Activated T-cell treated with anti-CD3 and anti-CD28 coated beads, Interleukin-2, amount 50 U/mL, for 4 hours (primary cell): Measurements from ENCODE around the gene AGPAT3. TPM values are rescaled to one million over a fixed set of nuclear protein-coding genes. Genes with fewer than 3 reads are reported as not detected.

Source experiments
- ATAC-seq, 2 donors: fragments of 200-7000 bp; cut with Tn5 transposase; one replicate each; pipeline ENCODE4 v1.10.0; 2021
- DNase-seq: peaks from one replicate; pipeline ENCODE4 v3.0.0-alpha.2; 2020
- H3K27me3 Mint-ChIP-seq: one replicate; pipeline ENCODE4 v1.8.0; 2021; ENCODE audit warnings: low read depth, mixed read lengths
- H3K36me3 Mint-ChIP-seq: one replicate; pipeline ENCODE4 v1.8.0; 2022; ENCODE audit warnings: mixed read lengths; ENCODE audit not compliant: insufficient read depth
- H3K4me1 Mint-ChIP-seq: one replicate; pipeline ENCODE4 v1.8.0; 2021; ENCODE audit warnings: low read depth, mixed read lengths
- H3K4me3 Mint-ChIP-seq: one replicate; pipeline ENCODE4 v1.8.0; 2021; ENCODE audit warnings: mild to moderate bottlenecking, moderate library complexity, mixed read lengths
- H3K9me3 Mint-ChIP-seq: one replicate; pipeline ENCODE4 v1.8.0; 2021; ENCODE audit warnings: mixed read lengths
- total RNA-seq, 3 donors: library from RNA; stranded (reverse); gene quantifications; one replicate each; pipeline ENCODE4 v1.2.1, GENCODE V29; 2021

The AGPAT3 gene
- total RNA-seq, 3 donors from 2014 or later: 97.4 to 122 (median 117) TPM

DNA sequence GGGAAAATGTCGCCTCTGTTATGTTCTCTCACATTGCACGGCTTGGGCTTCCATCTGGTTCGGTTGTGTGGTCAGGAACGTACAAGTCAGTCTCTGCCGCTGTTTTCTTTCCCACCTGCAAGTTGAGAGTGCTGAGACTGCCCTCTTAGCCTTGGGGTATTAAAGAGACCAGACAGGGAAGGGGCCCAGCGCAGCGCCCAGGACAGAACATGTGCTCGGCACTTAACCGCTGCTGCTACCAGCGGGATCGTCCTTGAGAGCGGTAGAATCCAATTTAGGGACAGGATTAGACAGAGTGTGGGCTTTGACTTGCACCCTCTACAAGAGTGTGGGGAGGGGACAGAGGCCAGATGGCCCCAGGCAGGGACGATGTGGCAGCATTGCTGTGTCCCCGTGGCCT, 17.7 kb upstream of the AGPAT3 start:
- no peaks in the 10 kb centered on the region for H3K36me3 Mint-ChIP-seq
- DNase-seq (no peak), ATAC-seq (no peak)
- peaks cover 3% of the 10 kb centered on the region for H3K9me3 Mint-ChIP-seq
- H3K4me1 Mint-ChIP-seq: peaks cover 5% of the 10 kb centered on the region
- H3K4me3 Mint-ChIP-seq: no peak overlapping the region
- H3K27me3 Mint-ChIP-seq: no peaks in the 10 kb centered on the region

- H3K9me3 Mint-ChIP-seq: peaks cover 3% of the 10 kb centered on the region
- no peaks in the 10 kb centered on the region for H3K36me3 Mint-ChIP-seq
- DNase-seq: no peak
- H3K4me3 Mint-ChIP-seq: no peak overlapping the region
- no peaks in the 10 kb centered on the region for H3K4me1 Mint-ChIP-seq
- H3K27me3 Mint-ChIP-seq: peaks cover 3% of the 10 kb centered on the region
- ATAC-seq: no peak
Measured at GRCh38 chr21:43848771-43849170, 16.3 kb upstream of the AGPAT3 start.

DNA sequence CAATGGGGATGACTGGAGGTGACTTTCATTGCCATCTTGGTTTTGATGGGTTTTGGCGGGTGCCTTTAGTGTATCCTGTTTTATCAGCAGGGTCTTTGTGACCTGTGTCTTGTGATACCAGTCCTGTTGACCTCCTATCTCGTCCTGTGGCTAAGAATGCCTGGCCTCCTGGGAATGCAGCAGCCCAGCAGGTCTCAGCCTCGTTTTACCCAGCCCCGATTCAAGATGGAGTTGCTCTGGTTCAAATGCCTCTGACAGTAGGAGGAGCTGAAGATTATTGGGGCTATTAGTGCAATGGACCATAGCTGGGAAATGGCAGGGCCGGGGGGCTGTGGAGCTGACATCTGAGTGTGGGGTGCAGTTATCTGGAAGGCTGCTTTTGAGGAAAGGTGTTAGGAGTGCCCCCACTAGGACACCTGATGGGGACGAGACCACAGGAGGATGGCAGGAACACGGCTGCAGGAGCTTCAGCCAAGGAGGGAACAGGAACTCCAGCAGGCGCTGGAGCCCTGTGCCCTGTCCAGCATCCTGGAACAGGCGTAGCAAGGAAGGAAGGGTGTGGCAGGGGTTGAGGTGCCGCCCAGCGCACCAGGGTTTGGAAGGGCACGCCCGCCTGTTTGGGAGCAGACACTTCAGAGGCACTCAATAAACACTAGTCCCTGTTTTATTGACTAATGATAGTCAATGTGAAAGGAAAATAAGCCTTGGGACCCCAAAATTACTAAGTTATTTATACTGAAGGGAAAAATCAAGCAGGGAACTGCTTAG, 15.3 kb upstream of the AGPAT3 start:
- DNase-seq: no peak

DNA sequence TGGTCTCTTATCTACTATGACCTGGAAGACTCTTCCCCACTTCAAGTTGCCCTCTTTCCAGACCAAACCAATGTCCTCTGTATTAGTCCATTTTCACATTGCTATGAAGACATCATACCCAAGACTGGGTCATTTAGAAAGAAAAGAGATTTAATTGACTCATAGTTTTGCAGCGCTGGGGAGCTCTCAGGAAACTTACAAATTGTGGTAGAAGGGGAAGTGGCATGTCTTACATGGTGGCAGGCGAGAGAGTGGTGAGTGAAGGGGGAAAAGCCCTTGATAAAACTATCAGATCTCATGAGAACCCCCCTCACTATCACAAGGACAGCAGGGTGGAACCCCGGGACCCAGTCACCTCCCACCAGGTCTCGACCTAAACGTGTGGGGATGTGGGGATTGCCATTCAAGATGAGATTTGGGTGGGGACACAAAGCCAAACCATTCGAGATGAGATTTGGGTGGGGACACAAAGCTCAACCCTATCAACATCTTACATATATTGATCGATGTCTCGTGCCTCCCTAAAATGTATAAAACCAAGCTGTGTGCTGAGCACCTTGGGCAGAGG, 14.2 kb upstream of the AGPAT3 start:
- H3K4me1 Mint-ChIP-seq: peaks cover 3% of the 10 kb centered on the region
- no peak for ATAC-seq
- H3K9me3 Mint-ChIP-seq: no peaks in the 10 kb centered on the region
- no peaks in the 10 kb centered on the region for H3K36me3 Mint-ChIP-seq
- no peak overlapping the region for H3K4me3 Mint-ChIP-seq
- DNase-seq: no peak
- H3K27me3 Mint-ChIP-seq: peaks cover 17% of the 10 kb centered on the region

More for the DNA sequence above, 15.3 kb upstream of the AGPAT3 start:
- H3K36me3 Mint-ChIP-seq: no peaks in the 10 kb centered on the region
- H3K27me3 Mint-ChIP-seq: peaks cover 9% of the 10 kb centered on the region
- peaks cover 1% of the 10 kb centered on the region for H3K9me3 Mint-ChIP-seq
- no peak for ATAC-seq
- H3K4me1 Mint-ChIP-seq: no peaks in the 10 kb centered on the region
- no peak overlapping the region for H3K4me3 Mint-ChIP-seq

- Mint-ChIP-seq H3K4me1 (peaks cover 3% of the 10 kb centered on the region), H3K27me3 (peaks cover 20% of the 10 kb centered on the region), H3K4me3 (no peak overlapping the region), H3K9me3 (no peaks in the 10 kb centered on the region), H3K36me3 (no peaks in the 10 kb centered on the region)
- DNase-seq: no peak
- no peak for ATAC-seq
Measured at GRCh38 chr21:43851593-43851992, 13.4 kb upstream of the AGPAT3 start.

- Mint-ChIP-seq H3K9me3 (no peaks in the 10 kb centered on the region), H3K36me3 (no peaks in the 10 kb centered on the region), H3K4me1 (peaks cover 3% of the 10 kb centered on the region), H3K4me3 (no peak overlapping the region), H3K27me3 (peaks cover 20% of the 10 kb centered on the region)
- no peak for ATAC-seq
- no peak for DNase-seq
Measured at GRCh38 chr21:43853851-43854772, 10.9 kb upstream of the AGPAT3 start.

DNA sequence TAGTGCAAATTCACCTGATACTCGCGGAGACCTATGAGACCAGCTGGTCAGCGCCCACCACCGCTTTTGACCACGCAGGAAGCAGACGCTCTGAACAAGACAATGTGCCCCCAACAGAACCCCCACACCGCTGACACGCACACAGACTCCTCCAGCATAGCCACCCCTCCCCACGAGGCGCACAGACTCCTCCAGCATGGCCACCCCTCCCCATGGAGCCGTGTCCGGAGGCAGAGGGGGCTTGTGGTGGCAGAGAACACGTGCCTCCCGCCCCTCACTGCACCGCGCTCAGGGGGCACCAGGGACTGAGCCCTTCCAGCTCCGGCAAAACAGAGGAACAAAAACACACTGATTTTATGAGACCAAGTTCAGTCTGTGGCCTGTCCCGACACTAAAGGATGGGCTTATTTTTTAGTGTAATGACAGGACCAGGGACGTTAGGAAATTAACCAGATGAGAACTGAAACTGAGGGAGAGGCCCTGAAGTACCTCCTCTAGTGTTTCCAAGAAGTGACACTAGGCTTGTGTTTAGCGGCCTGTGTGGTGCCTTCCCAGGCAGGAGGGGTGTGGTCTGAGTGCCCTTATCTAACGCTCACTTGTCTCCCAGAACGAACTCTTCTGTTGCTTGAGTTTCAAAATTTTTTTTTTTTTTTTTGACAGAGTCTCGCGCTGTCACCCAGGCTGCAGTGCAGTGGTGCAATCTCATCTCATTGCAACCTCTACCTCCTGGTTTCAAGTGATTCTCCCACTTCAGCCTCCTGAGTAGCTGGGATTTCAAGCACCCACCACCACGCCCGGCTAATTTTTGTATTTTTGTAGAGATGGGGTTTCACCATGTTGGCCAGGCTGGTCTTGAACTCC, 10.0 kb upstream of the AGPAT3 start:
- Mint-ChIP-seq H3K9me3 (no peaks in the 10 kb centered on the region), H3K4me1 (peaks cover 3% of the 10 kb centered on the region), H3K4me3 (no peak overlapping the region), H3K27me3 (peaks cover 20% of the 10 kb centered on the region), H3K36me3 (no peaks in the 10 kb centered on the region)
- ATAC-seq (peak; percentile 75 to 76), DNase-seq (no peak)

DNA sequence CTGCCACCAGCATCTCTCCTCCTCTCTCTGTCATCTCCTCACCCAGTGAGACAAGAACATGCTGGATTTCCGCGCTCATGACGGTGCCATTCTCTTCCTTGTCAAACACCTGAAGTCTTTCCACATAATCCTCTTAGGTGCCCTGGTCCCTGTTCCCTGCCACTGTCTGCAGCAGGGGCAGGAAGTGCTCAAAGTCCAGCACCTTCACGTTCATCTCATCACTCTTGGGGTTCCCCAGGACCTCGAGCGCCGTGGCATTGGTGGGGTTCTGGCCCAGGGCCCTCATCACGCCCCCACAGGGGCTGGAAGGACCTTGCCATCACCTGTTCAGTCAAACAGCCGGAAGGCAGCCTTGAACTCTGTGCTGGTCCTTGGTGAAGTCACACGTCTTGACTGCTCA, 9.1 kb upstream of the AGPAT3 start:
- ATAC-seq: no peak
- H3K4me3 Mint-ChIP-seq: no peak overlapping the region
- no peaks in the 10 kb centered on the region for H3K36me3 Mint-ChIP-seq
- DNase-seq: no peak
- H3K4me1 Mint-ChIP-seq: peaks cover 3% of the 10 kb centered on the region
- peaks cover 20% of the 10 kb centered on the region for H3K27me3 Mint-ChIP-seq
- no peaks in the 10 kb centered on the region for H3K9me3 Mint-ChIP-seq

- no peak for DNase-seq
- no peaks in the 10 kb centered on the region for H3K36me3 Mint-ChIP-seq
- no peak overlapping the region for H3K4me3 Mint-ChIP-seq
- H3K4me1 Mint-ChIP-seq: peaks cover 6% of the 10 kb centered on the region
- no peak for ATAC-seq
- H3K9me3 Mint-ChIP-seq: no peaks in the 10 kb centered on the region
- H3K27me3 Mint-ChIP-seq: peaks cover 14% of the 10 kb centered on the region
Measured at GRCh38 chr21:43858806-43859648, 6.0 kb upstream of the AGPAT3 start.

GRCh38 chr21:43859747-43860214, 5.2 kb upstream of the AGPAT3 start:
- peaks cover 6% of the 10 kb centered on the region for H3K4me1 Mint-ChIP-seq
- no peaks in the 10 kb centered on the region for H3K9me3 Mint-ChIP-seq
- ATAC-seq: no peak
- H3K4me3 Mint-ChIP-seq: no peak overlapping the region
- peaks cover 10% of the 10 kb centered on the region for H3K27me3 Mint-ChIP-seq
- no peak for DNase-seq
- H3K36me3 Mint-ChIP-seq: no peaks in the 10 kb centered on the region

DNA sequence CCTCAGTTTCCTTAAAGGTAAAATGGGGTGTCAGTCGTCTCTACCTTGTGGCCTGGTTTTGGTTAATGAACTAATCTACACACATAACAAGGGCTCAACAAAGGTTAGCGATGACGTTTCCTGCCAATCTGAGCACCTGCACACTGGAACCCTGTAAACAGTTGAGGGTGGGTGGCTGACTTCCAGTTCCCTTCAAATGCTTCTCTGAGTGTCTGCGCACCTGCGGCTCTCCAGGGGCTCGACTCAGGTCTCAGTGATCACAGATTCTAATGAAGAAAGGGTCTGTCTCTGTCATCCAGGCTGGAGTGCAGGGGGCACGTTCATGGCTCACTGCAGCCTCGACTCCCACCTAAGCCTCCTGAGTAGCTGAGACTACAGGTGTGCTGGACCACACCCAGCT, 3.3 kb upstream of the AGPAT3 start:
- Mint-ChIP-seq H3K9me3 (no peaks in the 10 kb centered on the region), H3K36me3 (no peaks in the 10 kb centered on the region), H3K27me3 (no peaks in the 10 kb centered on the region), H3K4me1 (peaks cover 7% of the 10 kb centered on the region), H3K4me3 (no peak overlapping the region)
- no peak for DNase-seq
- no peak for ATAC-seq

DNA sequence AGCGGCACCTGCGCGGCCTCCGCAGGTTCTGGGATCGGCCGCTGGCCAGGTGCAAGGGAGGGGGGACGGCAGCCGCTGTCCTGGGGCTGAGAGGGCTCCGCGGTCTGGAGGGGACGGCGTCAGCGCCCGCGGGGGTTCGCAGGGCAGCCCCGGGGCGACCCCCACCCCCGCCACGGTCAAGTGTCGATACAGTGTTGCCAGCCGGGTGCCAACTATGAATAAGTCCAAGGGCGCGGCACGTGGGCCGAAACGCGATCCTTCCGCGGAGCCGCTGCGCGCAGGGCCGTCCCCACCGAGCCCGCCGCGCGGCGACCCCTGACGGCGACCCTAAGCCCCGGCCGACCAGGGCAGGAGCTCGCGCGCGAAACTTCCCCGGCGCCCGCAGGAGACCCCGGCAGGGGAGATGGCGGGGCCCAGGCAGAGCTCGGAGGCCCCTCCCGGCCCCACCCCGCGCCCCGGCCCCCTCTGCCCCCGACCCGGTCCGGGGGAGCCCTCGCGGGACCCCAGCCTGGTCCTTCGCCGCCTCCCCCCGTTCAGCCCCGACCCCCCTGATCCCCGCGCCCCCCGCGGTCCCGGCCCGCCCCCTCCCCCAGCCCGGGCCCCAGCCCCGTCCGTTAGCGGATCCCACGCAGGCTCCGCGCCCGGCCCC, 586 bp upstream of the AGPAT3 start:
- DNase-seq: peak; percentile 33
- no peaks in the 10 kb centered on the region for H3K27me3 Mint-ChIP-seq
- peaks cover 18% of the 10 kb centered on the region for H3K36me3 Mint-ChIP-seq
- H3K4me1 Mint-ChIP-seq: peaks cover 35% of the 10 kb centered on the region
- H3K9me3 Mint-ChIP-seq: no peaks in the 10 kb centered on the region
- peak overlapping the region; percentile 80 for H3K4me3 Mint-ChIP-seq
- ATAC-seq: peak; percentile 11 to 16
